Measurements from ENCODE around the gene EIF2B5.
"Not testable (repeated sequence)": the region's sequence is repeated elsewhere in the genome, so short reads cannot be mapped to it uniquely, and the experiment has no call there.

EIF2B5 gene

DNA sequence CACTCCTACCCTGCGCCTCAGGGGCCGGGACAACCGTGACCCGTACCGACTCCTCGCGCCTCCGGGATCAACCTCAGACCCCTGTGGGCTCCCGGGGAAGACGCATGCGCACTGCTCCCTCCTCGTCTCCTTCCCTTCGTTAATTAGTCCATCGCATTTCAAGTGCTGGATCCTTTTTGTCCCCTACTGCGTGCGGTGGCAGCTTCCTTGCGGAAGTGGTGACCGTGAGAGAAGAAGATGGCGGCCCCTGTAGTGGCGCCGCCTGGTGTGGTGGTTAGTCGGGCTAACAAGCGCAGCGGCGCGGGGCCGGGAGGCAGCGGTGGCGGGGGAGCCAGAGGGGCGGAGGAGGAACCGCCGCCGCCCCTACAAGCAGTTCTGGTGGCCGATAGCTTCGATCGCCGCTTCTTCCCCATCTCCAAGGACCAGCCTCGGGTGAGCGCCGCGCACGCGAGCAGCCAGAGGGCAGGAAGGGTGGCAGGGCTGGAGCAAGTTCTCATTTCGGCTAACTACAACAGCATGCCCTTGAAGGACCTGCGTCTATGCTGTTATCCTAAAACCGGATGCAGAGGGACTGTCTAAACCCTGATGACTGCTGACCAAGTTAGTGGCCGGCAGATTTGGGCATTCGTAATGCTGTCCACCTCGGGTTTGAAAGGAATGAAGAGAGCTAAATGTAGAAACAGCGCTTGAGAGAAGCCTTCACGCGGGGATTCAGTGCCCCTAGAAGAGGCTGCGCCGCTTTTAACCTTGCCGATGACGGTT is at the start of gene EIF2B5:
EIF2B5 (plus strand) TSS at position 210 of the 762 bp plus-strand sequence; CDS start at position 238, 28 bp downstream.
- peak; percentile 73 for DNase-seq (ENCODE audit: low spot score)

DNA sequence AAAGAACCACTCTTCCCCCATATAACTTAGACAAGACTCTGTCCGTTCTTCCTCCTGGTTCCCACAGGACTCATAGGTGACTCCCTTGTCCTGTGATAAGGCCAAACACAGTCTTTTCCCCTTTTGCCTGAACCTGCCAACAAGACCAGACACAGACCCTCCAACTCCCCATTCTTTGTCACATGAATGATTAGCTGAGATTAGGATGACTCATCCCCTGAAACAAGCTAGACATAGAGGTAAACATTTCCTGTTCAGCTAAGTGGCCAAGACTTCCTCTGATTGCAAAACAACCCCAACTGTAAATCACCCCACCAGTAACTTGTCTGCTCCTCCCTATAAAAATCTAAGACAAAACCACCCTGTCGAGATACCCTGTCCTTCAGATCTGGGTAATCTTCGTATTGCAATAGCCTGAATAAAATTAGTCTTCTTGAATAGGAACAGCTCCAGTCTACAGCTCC is 49.7 kb upstream of the EIF2B5 start:
- DNase-seq (ENCODE audit: low spot score), result no peak

DNA sequence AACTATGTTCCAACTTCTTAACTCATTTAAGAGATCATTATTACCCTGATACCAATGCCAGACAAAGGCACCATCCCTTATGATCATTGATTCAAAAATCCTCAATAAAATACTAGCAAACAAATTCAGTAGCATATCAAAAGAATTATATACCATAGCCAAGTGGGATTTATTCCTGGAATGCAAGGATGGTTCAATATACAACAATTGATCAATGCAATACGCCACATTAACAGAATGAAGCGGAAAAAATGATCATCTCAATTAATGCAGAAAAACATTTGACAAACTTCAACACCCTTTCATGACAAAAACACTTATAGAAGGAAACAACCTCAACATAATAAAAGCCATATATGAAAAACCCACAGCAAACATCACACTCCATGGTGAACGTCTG is 43.0 kb upstream of the EIF2B5 start:
- no peak for DNase-seq (ENCODE audit: low spot score)

DNA sequence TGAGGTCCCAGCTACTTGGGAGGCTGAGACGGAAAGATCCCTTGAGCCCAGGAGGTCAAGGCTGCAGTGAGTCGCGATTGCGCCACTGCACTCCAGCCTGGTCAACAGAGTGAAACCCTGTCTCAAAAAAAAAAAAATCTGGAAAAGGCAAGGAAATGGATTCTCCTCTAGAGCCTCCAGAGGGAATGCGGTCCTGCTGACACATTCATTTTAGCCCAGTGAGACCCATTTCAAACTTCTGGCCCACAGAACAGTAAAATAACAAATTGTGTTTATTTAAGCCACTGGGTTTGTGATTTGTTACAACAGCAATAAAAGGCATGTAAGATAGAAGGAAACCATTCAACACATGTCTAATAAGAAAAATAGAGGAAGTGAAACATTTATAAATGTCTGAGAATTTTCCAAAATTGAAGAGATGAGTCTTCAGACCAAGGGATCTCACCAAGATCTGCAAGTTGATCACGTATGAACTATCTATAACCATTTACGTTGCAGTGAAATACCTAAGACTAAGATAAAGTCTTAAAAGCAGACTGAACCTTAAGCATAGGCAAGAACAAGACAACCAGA is 38.3 kb upstream of the EIF2B5 start, which contains the start of gene HTR3E:
HTR3E (plus strand) TSS at position 254 of the 573 bp plus-strand sequence. CDS start 466 bp downstream, outside the sequence.
- no peak for DNase-seq (ENCODE audit: low spot score)

DNA sequence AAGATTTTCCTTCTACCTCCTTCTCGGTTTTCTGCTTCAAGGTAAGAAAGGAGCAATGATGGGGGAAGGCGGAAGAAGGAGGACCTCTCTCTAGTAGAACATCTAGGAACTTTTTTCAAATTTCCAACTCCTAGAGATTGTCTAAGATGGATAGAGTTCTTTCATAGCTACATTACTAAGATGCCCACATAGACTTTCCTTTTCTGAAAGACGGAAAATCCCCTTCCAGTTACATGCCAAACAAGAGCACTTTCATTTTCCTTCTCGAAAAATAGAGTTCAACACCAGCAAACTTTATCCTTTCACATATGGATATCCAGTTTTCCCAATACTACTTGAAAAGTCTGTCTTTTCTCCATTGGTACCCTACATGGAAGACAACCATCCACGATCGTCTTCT is 37.6 kb upstream of the EIF2B5 start:
- no peak for DNase-seq (ENCODE audit: low spot score)

DNA sequence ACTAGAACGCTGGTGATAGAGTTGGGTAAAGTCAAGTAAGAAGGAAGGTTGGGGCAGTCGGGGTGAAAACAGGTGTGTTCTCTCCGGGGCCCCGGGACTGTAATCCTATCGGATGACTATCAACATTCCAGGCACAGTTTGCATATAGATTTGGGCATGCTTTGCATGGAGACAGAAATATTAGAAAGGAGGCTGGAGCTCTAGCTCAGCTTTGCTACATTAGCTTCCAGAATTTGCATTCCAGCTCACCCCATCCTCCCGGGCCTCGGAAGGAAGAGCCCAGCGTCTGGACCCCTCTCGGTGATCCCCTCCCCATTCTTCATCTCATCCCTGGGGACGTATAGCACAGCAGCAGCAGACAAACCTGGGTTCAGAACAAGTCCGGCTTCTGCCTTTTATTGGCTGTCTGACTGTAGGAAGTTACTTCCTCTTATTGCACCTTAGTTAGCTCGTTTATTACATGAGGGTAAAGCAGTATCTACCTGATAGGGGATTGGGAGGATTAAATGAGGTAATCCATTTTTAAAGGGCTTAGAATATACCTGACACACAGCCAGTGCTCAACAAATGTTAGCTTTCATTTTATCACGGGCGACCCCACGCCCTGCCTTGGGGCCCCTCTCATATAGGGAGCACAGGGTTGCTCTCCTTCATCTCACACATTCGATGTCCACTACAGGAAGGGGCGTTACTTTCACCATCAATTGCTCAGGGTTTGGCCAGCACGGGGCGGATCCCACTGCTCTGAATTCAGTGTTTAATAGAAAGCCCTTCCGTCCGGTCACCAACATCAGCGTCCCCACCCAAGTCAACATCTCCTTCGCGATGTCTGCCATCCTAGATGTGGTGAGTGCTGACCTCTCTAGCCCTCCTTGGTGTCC is 35.1 kb upstream of the EIF2B5 start:
- DNase-seq (ENCODE audit: low spot score), result no peak

DNA sequence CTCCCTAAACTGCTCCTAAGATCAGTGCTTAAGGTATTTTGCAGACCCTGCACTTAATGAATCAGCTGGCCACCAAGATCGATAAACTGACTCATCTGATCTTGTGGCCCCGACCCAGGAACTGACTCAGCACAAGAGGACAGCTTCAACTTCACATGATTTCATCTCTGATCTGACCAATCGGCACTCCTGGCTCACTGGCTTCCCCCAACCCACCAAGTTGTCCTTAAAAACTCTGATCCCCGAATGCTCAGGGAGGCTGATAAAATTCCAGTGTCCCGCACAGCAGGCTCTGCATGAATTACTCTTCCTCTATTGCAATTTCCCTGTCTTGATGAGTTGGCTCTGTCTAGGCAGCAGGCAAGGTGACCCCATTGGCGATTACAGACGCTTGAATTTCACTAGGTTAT is 24.8 kb upstream of the EIF2B5 start:
- DNase-seq (ENCODE audit: low spot score), result no peak

DNA sequence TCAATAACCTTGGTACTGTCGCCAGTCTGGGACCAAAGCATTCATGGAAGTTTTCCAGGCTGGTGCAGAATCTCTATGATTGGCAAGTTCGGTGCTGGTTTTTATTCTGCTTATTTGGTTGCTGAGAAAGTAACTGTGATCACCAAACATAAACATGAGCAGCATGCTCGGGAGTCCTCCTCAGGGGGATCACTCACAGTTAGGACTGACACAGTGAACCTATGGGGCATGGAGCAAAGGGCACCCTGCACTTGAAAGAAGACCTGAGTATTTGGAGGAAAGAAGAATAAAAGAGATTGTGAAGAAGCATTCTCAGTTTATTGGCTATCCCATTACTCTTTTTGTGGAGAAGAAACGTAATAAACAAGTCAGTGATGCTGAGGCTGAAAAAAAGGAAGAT is 19.1 kb upstream of the EIF2B5 start:
- no peak for DNase-seq (ENCODE audit: low spot score)

DNA sequence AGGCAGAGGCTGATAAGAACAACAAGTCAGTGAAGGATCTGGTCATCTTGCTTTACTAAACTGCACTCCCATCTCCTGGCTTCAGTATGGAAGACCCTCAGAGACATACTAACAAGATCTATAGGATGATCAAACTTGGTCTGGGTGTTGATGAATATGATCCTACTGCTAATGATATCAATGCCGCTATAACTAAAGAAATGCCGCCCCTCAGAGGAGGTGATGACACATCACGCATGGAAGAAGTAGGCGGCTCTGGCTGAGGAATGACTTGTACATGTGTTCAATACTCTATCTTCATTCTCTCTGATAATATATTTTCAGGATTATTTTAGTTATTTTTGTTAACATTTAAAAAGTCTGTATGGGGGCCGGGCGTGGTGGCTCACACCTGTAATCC is 17.5 kb upstream of the EIF2B5 start:
- no peak for DNase-seq (ENCODE audit: low spot score)

DNA sequence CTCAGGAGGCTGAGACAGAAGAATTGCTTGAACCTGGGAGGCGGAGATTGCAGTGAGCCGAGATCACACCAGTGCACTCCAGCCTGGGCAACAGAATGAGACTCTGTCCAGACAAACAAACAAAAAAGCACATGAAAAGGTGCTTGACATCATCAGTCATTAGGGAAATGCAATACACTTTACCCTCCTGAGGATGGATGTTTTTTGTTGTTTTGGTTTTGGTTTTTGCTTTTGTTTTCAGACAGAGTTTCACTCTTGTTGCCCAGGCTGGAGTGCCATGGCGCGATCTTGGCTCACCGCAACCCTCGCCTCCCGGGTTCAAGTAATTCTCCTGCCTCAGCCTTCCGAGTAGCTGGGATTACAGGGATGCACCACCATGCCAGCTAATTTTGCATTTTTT is 14.1 kb upstream of the EIF2B5 start:
- DNase-seq (ENCODE audit: low spot score), result not testable (repeated sequence)

DNA sequence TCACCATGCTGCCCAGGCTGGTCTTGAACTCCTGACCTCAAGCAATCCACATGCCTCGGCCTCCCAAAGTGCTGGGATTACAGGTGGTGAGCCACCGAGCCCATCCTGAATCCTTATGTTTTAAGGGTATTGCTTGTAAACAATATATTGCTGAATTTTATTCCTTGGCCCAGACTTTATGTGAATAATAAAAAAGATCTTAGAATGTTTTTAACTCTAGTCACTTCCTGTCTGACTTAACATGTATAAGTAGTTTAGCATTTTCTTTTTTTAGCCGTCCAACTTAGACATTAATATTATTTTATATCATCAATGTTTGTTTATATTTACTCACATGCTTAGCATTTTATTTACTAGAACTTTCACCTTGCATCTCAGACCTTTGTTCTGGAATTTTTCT is 9.2 kb upstream of the EIF2B5 start:
- no peak for DNase-seq (ENCODE audit: low spot score)

DNA sequence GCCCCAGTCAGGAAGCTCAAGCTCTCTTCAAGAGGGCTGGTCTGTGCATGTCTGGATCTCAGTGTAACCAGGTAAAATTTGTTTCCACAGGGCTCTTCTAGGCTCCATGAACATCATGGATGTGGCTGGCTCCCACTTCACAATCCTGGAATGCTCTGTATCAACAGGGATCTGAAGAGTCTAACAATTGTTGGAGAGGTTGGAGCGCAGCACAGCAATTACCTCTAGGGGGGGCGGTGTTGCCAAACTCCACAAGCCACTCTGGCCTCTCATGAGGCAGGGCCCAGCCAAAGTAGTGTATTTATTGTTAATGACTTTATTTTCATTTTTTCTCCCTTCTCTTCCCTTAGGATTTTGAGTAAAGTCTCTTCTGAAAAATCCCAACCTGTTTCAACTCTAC is 6.1 kb upstream of the EIF2B5 start:
- no peak for DNase-seq (ENCODE audit: low spot score)

DNA sequence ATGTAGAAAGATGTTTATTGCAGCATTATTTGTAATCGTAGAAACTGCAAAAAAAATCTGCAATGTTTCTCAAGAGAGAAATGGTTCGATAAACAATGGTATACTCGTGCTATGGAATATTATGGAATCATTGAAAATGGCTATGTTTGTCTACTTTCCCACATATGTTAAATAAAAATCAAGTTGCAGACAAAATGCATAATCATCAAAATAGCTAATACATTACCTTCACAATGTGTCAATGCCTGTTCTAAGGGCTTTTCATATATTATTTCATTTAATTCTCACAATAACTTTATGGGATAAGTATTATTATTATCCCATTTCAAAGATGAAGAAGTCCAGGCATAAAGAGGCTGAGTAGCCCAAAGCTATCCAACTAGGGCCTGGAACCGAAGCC is 2.2 kb upstream of the EIF2B5 start:
- DNase-seq (ENCODE audit: low spot score), result no peak

DNA sequence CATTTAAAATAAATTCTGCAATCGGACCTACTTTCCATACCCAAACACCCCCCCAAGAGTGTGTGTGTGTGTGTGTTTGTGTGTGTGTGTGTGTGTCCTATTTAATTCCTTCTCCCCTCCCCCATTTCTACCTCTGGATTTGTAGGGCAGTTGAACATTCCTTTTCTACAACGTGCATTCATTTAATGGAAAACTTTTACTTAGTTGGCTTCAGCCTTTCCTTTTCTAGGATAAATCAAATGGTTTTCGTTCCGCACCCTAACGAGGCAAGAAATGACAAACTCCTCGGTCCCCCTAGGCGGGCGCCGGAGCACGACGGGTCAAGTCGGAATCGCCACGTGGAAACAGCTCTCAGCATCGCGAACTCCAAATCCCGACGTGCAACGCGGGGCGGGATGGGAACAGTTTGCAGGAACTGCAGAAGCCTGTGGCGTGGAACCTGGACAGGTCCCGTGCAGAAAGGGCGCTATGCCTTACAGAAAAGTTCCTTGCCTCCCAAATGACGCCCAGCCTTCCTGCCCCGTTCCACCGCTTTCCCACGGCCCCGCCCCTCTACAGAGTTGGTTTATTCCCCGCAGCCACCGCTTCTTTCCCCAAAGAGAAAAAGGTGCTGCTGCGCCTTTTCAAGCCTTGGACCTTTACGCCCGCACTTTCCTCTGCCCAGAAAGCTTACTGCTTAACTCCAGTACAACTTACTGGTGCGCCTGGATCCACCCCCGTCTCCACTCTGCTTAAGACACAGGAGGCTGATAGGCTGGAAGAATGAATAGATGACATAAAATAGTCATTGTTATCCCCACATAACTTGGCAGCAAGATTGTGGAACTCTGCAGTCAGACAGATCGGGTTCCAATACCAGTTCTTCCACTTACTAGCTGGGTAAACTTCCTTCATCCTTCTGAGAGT is 1.1 kb upstream of the EIF2B5 start:
- DNase-seq (ENCODE audit: low spot score), result no peak

DNA sequence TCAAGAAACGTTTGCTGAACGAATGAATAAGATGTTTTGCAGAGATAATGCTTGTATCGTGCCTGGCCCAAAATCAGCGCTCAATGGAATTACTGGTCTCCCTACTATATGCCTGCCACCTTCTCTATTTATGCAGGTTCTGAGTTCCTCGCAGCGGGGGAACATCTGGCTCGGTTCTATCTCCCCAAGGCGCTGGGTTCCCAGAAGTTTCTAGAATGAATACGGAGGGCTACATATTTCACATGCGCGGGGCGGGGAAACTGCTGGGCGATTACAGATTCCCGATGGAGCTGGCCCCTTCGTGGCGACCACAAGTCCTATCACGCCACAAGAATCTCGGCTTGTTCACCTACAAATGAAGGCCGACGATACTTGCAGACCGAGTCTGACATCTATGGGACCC is 411 bp upstream of the EIF2B5 start:
- DNase-seq (ENCODE audit: low spot score), result no peak

DNA sequence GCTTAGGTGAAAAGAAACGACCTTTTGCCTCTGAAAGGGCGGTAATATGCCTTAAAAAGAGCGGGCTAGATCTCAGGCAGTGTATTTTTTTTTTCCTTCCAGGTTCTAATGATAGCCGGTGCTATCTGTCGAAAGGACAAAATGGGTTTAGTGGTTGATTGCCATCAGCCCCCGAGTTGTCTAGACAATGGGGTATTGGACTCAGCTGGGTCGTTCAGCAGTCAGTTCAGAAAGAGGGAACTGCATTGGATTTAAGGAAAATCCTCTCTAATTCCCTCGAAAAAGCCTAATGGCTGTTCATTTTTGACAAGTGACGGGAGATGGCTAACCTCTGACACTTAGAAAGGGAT is 728 bp downstream of the EIF2B5 start:
- DNase-seq (ENCODE audit: low spot score), result no peak

DNA sequence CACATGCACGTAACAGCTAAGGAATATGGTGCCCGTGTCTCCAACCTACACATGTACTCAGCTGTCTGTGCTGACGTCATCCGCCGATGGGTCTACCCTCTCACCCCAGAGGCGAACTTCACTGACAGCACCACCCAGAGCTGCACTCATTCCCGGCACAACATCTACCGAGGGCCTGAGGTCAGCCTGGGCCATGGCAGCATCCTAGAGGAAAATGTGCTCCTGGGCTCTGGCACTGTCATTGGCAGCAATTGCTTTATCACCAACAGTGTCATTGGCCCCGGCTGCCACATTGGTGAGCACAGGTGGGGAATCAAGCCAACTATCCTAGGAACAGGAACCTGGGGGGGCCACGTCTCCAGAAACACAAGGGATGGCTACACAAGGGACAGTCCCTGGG is 5.3 kb downstream of the EIF2B5 start:
- DNase-seq (ENCODE audit: low spot score), result no peak

DNA sequence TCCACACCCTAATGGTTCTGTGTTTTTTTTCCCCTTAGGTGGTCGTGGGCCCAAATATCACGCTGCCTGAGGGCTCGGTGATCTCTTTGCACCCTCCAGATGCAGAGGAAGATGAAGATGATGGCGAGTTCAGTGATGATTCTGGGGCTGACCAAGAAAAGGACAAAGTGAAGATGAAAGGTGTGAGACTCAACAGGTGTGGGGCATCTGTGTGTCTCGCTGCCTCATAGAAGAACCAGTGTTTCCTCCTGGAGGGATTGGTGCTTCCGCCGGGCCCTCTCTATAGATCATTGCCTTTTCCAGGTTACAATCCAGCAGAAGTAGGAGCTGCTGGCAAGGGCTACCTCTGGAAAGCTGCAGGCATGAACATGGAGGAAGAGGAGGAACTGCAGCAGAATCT is 7.0 kb downstream of the EIF2B5 start:
- DNase-seq (ENCODE audit: low spot score), result no peak

DNA sequence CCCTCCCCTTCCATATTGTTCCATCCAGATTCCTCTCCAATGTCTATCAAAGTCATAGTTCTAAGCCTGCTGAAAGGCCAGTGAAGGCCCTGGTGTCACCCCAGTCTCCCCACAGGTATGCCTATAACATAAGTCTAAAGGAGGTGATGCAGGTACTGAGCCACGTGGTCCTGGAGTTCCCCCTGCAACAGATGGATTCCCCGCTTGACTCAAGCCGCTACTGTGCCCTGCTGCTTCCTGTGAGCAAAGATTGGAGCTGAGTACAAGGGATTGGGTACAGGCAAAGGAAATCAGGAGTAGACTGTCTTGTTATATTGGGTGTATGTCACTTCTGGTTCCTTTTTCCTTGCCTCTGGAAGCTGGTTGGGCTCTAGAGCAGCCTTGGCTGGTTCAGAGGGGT is 8.2 kb downstream of the EIF2B5 start:
- DNase-seq (ENCODE audit: low spot score), result no peak

DNA sequence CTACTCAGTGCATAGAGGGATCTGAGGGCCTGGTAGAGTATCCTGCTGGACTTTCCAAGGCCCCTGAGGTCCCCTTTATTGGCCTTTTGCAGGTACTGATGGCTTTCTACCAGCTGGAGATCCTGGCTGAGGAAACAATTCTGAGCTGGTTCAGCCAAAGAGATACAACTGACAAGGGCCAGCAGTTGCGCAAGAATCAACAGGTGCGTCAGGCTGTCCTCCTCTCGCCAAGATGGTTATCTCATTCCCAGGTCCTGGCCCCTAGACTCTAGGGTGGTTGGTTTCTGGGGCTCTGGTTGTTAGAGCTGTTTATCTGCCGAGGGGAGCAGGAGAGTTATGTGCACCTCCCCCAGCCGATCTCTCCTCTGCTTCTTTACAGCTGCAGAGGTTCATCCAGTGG is 9.3 kb downstream of the EIF2B5 start:
- no peak for DNase-seq (ENCODE audit: low spot score)

DNA sequence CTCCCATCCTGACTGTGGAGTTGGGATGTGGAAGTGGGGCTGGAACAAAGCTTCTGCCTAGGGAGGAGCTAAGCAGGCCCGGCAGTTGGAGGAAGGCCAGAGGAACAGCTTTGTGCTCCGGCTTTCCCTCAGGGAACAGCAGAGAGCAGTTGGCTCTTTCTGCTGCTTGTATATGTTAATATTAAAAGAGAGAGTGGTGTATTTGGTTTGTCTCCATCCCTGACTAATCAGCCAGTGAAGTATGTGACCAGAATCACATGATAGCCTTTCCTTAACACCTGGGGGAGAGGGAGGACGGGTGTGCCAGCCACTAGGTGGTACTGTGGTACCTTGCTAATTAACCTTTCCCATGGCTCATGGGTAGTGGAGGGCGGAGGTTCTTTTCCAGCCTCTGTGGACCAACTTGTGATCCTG is 10.0 kb downstream of the EIF2B5 start:
- DNase-seq (ENCODE audit: low spot score), result no peak

DNA sequence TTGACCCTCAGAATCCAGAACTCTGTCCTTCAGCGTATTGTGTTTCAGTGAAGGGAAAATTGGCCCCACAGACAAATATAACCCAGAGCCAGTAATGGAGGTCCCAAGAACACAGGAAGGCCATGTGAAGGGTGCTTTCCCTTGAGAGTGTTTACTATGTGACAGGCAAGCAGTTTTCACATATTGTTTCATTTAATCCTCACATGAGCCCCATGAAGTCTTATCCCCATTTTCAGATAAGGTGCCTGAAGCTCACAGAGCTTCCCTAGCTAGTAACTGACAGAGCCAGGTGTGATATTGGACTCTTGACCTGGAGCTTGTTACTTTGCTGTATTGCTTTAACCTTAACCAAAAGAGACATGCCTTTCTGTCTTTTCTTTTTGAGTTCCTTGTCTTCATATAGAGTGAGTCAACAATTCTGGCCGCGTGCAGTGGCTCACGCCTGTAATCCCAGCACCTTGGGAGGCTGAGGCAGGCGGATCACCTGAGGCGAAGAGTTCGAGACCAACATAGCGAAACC is 10.7 kb downstream of the EIF2B5 start:
- no peak for DNase-seq (ENCODE audit: low spot score)

All from HuH-7.5 (cell line).